Measurements from ENCODE around the gene PSMA5.

DNA sequence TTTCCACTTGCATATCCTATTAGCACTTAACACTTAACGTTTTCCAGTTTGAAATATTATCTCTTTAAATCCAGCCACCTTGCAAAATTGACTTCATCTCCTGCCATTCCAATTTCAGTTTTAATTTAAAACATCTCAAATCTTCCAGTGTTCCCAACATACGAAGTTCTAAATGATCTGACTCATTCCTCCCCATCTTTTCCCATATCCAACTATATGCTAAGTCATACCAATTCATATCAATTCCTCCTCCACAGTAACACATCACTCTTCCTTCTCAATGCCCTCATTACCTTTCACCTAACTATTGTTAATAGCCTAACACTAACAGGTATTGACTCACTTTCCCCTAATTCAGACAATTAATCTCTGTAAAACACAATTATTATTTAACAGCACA is 2.8 kb downstream of the PSMA5 start:
- TF ChIP-seq, protein P1, sequence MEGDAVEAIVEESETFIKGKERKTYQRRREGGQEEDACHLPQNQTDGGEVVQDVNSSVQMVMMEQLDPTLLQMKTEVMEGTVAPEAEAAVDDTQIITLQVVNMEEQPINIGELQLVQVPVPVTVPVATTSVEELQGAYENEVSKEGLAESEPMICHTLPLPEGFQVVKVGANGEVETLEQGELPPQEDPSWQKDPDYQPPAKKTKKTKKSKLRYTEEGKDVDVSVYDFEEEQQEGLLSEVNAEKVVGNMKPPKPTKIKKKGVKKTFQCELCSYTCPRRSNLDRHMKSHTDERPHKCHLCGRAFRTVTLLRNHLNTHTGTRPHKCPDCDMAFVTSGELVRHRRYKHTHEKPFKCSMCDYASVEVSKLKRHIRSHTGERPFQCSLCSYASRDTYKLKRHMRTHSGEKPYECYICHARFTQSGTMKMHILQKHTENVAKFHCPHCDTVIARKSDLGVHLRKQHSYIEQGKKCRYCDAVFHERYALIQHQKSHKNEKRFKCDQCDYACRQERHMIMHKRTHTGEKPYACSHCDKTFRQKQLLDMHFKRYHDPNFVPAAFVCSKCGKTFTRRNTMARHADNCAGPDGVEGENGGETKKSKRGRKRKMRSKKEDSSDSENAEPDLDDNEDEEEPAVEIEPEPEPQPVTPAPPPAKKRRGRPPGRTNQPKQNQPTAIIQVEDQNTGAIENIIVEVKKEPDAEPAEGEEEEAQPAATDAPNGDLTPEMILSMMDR (IDR thresholded peaks at IDR 0.05 in 4 of 5, conservative IDR thresholded peaks at IDR 0.05 in 1 of 5), result no peak
- TF ChIP-seq POLR2A (IDR thresholded peaks at IDR 0.05), result no peak

Data from gastrocnemius medialis (tissue), 4 donors.